HEK293T (cell line): ENCODE data around the gene SASS6.

Experiments used
- CTCF ChIA-PET: fragments of 350-600 bp; formaldehyde crosslinking; extraction: SDS; loops from one replicate; lab custom pipeline; 2021; ENCODE audit warnings: antibody characterized with exemption, inconsistent platforms; lab: Yijun Ruan, JAX
- POLR2A ChIA-PET: fragments of 350-600 bp; formaldehyde crosslinking; extraction: SDS; loops from one replicate; lab custom pipeline; 2020; ENCODE audit warnings: antibody characterized with exemption, inconsistent platforms; lab: Yijun Ruan, JAX
- DNase-seq: peaks from one replicate; pipeline ENCODE4 v3.0.0; 2012; ENCODE audit warnings: mixed read lengths; ENCODE audit errors: extremely low spot score
- ARNT ChIP-seq: fragments of 450-650 bp; IDR thresholded peaks from 2 replicates; pipeline ENCODE4 v1.6.1; 2017; ENCODE audit warnings: mild to moderate bottlenecking
- BHLHE40 ChIP-seq: fragments of 450-650 bp; IDR thresholded peaks from 2 replicates; pipeline ENCODE4 v1.6.1; 2016; ENCODE audit warnings: mild to moderate bottlenecking, moderate library complexity, borderline replicate concordance
- CTBP1 ChIP-seq: fragments of 450-650 bp; IDR thresholded peaks from 2 replicates; pipeline ENCODE4 v1.6.1; 2016; ENCODE audit warnings: borderline replicate concordance
- ELF4 ChIP-seq: fragments of 450-650 bp; IDR thresholded peaks from 2 replicates; pipeline ENCODE4 v1.6.1; 2017; ENCODE audit warnings: antibody characterized with exemption
- FOXA1 ChIP-seq: fragments of 450-650 bp; IDR thresholded peaks from 2 replicates; pipeline ENCODE4 v1.6.1; 2016; ENCODE audit warnings: mild to moderate bottlenecking
- FOXK2 ChIP-seq: fragments of 450-650 bp; IDR thresholded peaks from 2 replicates; pipeline ENCODE4 v1.6.1; 2016; ENCODE audit warnings: mild to moderate bottlenecking
- FOXM1 ChIP-seq: fragments of 450-650 bp; IDR thresholded peaks from 2 replicates; pipeline ENCODE4 v1.6.1; 2017; ENCODE audit warnings: mild to moderate bottlenecking, borderline replicate concordance
- HDGF ChIP-seq: fragments of 450-650 bp; IDR thresholded peaks from 2 replicates; pipeline ENCODE4 v1.6.1; 2017; ENCODE audit warnings: antibody characterized with exemption, borderline replicate concordance
- L3MBTL2 ChIP-seq: fragments of 450-650 bp; conservative IDR thresholded peaks from 2 replicates; pipeline ENCODE4 v1.6.1; 2016; ENCODE audit warnings: mild to moderate bottlenecking
- LEF1 ChIP-seq: fragments of 450-650 bp; IDR thresholded peaks from 2 replicates; pipeline ENCODE4 v1.6.1; 2017; ENCODE audit warnings: mild to moderate bottlenecking, borderline replicate concordance
- NFRKB ChIP-seq: fragments of 450-650 bp; IDR thresholded peaks from 2 replicates; pipeline ENCODE4 v1.6.1; 2016; ENCODE audit warnings: mild to moderate bottlenecking, moderate library complexity
- PKNOX1 ChIP-seq: fragments of 450-650 bp; IDR thresholded peaks from 2 replicates; pipeline ENCODE4 v1.6.1; 2016
- SP1 ChIP-seq: fragments of 450-650 bp; IDR thresholded peaks from 2 replicates; pipeline ENCODE4 v1.6.1; 2017
- SUZ12 ChIP-seq: fragments of 450-650 bp; IDR thresholded peaks from 2 replicates; pipeline ENCODE4 v1.6.1; 2016; ENCODE audit warnings: mild to moderate bottlenecking
- TARDBP ChIP-seq: fragments of 450-650 bp; IDR thresholded peaks from 2 replicates; pipeline ENCODE4 v1.6.1; 2016
- ZNF384 ChIP-seq: fragments of 450-650 bp; IDR thresholded peaks from 2 replicates; pipeline ENCODE4 v1.6.1; 2016

Gene SASS6

GRCh38 chr1:100162881-100163280, 30.2 kb upstream of the SASS6 start:
- CTCF ChIA-PET: no interaction called here
- TF ChIP-seq FOXA1: no peak
- TF ChIP-seq TARDBP: no peak
- no peak for TF ChIP-seq BHLHE40
- TF ChIP-seq HDGF: no peak
- TF ChIP-seq L3MBTL2: no peak
- no peak for TF ChIP-seq SP1
- no peak for TF ChIP-seq FOXM1
- TF ChIP-seq FOXK2: no peak
- no peak for TF ChIP-seq PKNOX1
- no peak for TF ChIP-seq NFRKB
- no peak for TF ChIP-seq ARNT
- no peak for TF ChIP-seq CTBP1
- POLR2A ChIA-PET: no interaction called here
- no peak for DNase-seq

DNA sequence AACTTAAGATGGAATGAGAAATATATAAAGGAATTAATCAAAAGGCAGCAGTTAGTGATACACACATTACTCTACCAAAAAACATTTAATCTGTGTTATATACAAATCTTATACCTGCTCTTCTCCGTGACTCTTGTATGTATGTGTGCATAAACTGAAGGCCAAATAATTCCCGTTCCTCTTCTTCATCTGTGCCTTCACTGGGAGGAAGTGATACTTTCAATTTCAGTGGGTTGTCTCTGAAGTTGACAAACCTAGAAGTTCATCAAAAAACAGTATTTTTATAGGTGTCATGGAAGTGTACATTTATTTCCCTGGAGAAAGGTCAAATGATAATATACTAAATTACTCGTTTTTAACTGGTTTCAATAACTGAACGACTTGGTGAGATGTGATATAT, 19.5 kb upstream of the SASS6 start:
- TF ChIP-seq HDGF: no peak
- no peak for TF ChIP-seq LEF1
- TF ChIP-seq SUZ12: no peak
- no peak for TF ChIP-seq ELF4
- no peak for TF ChIP-seq ZNF384
- ChIA-PET POLR2A (no interaction called here), CTCF (no interaction called here)
- DNase-seq: no peak

GRCh38 chr1:100151679-100152078, 18.9 kb upstream of the SASS6 start:
- DNase-seq: no peak
- ChIA-PET CTCF (no interaction called here), POLR2A (interaction anchor here (0.9 kb wide), 1 partner anchor 18 kb away, joined by 3 read pairs; no protein-coding TSS in a partner anchor)
- TF ChIP-seq FOXK2 (no peak), HDGF (no peak), L3MBTL2 (no peak), FOXA1 (no peak), TARDBP (no peak), ARNT (no peak), SP1 (no peak), ELF4 (no peak), ZNF384 (no peak), SUZ12 (no peak), FOXM1 (no peak), BHLHE40 (no peak), LEF1 (no peak), PKNOX1 (no peak), NFRKB (no peak), CTBP1 (no peak)

GRCh38 chr1:100147875-100148274, 15.1 kb upstream of the SASS6 start:
- ChIA-PET CTCF (no interaction called here), POLR2A (no interaction called here)
- no peak for TF ChIP-seq SUZ12
- no peak for DNase-seq

- TF ChIP-seq SP1: no peak
- no peak for TF ChIP-seq ZNF384
- POLR2A ChIA-PET: interaction anchor here (1.8 kb wide), 1 partner anchor 13 kb away, joined by 5 read pairs; the partner anchor contains the start of gene TRMT13
- CTCF ChIA-PET: no interaction called here
- no peak for DNase-seq
Measured at GRCh38 chr1:100146958-100147357, 14.2 kb upstream of the SASS6 start.

DNA sequence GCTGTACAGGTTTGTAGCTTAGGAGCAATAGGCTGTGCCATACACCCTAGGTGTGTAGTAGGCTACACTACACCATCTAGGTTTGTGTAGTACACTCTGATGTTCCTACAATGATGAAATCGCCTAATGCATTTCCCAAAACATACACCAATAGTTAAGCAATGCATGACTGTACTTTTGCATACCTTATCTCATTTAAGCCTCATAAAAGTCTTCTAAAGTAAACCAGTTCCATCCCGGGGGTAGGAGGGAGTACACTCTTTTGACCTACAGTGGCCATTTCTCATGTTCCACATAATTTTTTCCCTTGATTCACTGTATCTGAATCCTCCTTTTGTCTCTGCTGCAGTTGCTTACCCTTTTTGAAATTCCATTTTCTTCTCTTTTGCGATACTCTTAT, 12.4 kb upstream of the SASS6 start:
- POLR2A ChIA-PET: interaction anchor here (1.4 kb wide), 1 partner anchor 12 kb away, joined by 3 read pairs; the partner anchor contains the start of genes SASS6 and TRMT13
- no peak for TF ChIP-seq PKNOX1
- no peak for DNase-seq
- CTCF ChIA-PET: no interaction called here

GRCh38 chr1:100142343-100142742, 9.6 kb upstream of the SASS6 start:
- POLR2A ChIA-PET: interaction anchor here (1.2 kb wide), 1 partner anchor 9 kb away, joined by 3 read pairs; the partner anchor contains the start of gene TRMT13
- CTCF ChIA-PET: no interaction called here
- TF ChIP-seq ZNF384 (no peak), BHLHE40 (no peak), FOXA1 (no peak), PKNOX1 (no peak), FOXM1 (no peak), FOXK2 (no peak), ELF4 (no peak), CTBP1 (no peak), SUZ12 (no peak), SP1 (no peak), HDGF (no peak), ARNT (no peak), TARDBP (no peak), LEF1 (no peak), NFRKB (no peak), L3MBTL2 (no peak)
- no peak for DNase-seq
